ENCODE measurements around the gene HOXA9.

HOXA9 gene

GRCh38 chr7:27157702-27158431, 7.5 kb downstream of the HOXA9 start:
- no peak overlapping the region for H3K4me3 ChIP-seq (ENCODE audit: low read depth, low read length)
- no peak for DNase-seq (ENCODE audit: low read depth)

GRCh38 chr7:27156916-27157701, 8.2 kb downstream of the HOXA9 start:
- peak overlapping the region; percentile 82 for H3K4me3 ChIP-seq (ENCODE audit: low read depth, low read length)

GRCh38 chr7:27156508-27156898, 8.8 kb downstream of the HOXA9 start, which contains the start of gene HOXA7:
Gene HOXA7 (minus strand): TSS chr7:27156675. CDS start chr7:27156545, 130 bp downstream.
- no peak for DNase-seq (ENCODE audit: low read depth)

More at GRCh38 chr7:27156916-27157701, 8.2 kb downstream of the HOXA9 start:
- no peak for DNase-seq (ENCODE audit: low read depth)

GRCh38 chr7:27155816-27156507, 9.4 kb downstream of the HOXA9 start:
- H3K4me3 ChIP-seq (ENCODE audit: low read depth, low read length) = peak overlapping the region; percentile 82
- DNase-seq (ENCODE audit: low read depth) = no peak

More at GRCh38 chr7:27156508-27156898, 8.8 kb downstream of the HOXA9 start, which contains the start of gene HOXA7:
- peak within 1 kb of the TSS; percentile 82 for H3K4me3 ChIP-seq (ENCODE audit: low read depth, low read length)

- H3K4me3 ChIP-seq (ENCODE audit: low read depth, low read length) = peak overlapping the region; percentile 82
- no peak for DNase-seq (ENCODE audit: low read depth)
These were observed 10.2 kb downstream of the HOXA9 start for GRCh38 chr7:27154901-27155815.

GRCh38 chr7:27154369-27154768, 11.0 kb downstream of the HOXA9 start:
- DNase-seq (ENCODE audit: low read depth) = no peak
- no peak overlapping the region for H3K4me3 ChIP-seq (ENCODE audit: low read depth, low read length)

- DNase-seq (ENCODE audit: low read depth) = no peak
- no peak overlapping the region for H3K4me3 ChIP-seq (ENCODE audit: low read depth, low read length)
These were observed 11.8 kb downstream of the HOXA9 start for GRCh38 chr7:27153526-27153925.

- no peak for DNase-seq (ENCODE audit: low read depth)
- H3K4me3 ChIP-seq (ENCODE audit: low read depth, low read length) = peak overlapping the region; percentile 75
These were observed 12.4 kb downstream of the HOXA9 start for GRCh38 chr7:27152816-27153442.

GRCh38 chr7:27151931-27152815, 13.2 kb downstream of the HOXA9 start, which contains the start of gene HOXA3:
Gene HOXA3 (minus strand): TSS chr7:27152583. CDS start chr7:27110640, 41,943 bp downstream.
- H3K4me3 ChIP-seq (ENCODE audit: low read depth, low read length) = peak within 1 kb of the TSS; percentile 75
- DNase-seq (ENCODE audit: low read depth) = peak; percentile 71

- DNase-seq (ENCODE audit: low read depth) = no peak
- H3K4me3 ChIP-seq (ENCODE audit: low read depth, low read length) = peak overlapping the region; percentile 75
These were observed 13.9 kb downstream of the HOXA9 start for GRCh38 chr7:27151341-27151930.

- no peak for DNase-seq (ENCODE audit: low read depth)
- peak overlapping the region; percentile 75 for H3K4me3 ChIP-seq (ENCODE audit: low read depth, low read length)
These were observed 14.6 kb downstream of the HOXA9 start for GRCh38 chr7:27150568-27151340.

GRCh38 chr7:27149842-27150567, 15.3 kb downstream of the HOXA9 start:
- H3K4me3 ChIP-seq (ENCODE audit: low read depth, low read length) = peak overlapping the region; percentile 75
- DNase-seq (ENCODE audit: low read depth) = no peak

GRCh38 chr7:27148756-27149641, 16.3 kb downstream of the HOXA9 start:
- H3K4me3 ChIP-seq (ENCODE audit: low read depth, low read length) = peak overlapping the region; percentile 75
- DNase-seq (ENCODE audit: low read depth) = no peak

GRCh38 chr7:27148031-27148755, 17.1 kb downstream of the HOXA9 start:
- no peak for DNase-seq (ENCODE audit: low read depth)
- H3K4me3 ChIP-seq (ENCODE audit: low read depth, low read length) = peak overlapping the region; percentile 75

All from skeletal muscle cell (primary cell).